ENCODE results near the gene MGAT5. TPM values are rescaled to one million over a fixed set of nuclear protein-coding genes. Genes with fewer than 3 reads are reported as not detected.

MGAT5 gene
- total RNA-seq, 4 donors from 2014 or later, result 10.3 to 53.2 (median 27.0) TPM

GRCh38 chr2:134417968-134418582, 164.2 kb downstream of the MGAT5 start:
- DNase-seq, result no peak
- intact Hi-C loops (cut with DNase I; ENCODE audit: low total_unique reads), result no loop called here
- Histone ChIP-seq H3K27ac (no peak overlapping the region), H3K36me3 (no peaks in the 10 kb centered on the region), H3K9me3 (no peaks in the 10 kb centered on the region), H3K4me3 (no peak overlapping the region), H3K4me1 (no peaks in the 10 kb centered on the region), H3K27me3 (no peaks in the 10 kb centered on the region)
- TF ChIP-seq, protein P1, sequence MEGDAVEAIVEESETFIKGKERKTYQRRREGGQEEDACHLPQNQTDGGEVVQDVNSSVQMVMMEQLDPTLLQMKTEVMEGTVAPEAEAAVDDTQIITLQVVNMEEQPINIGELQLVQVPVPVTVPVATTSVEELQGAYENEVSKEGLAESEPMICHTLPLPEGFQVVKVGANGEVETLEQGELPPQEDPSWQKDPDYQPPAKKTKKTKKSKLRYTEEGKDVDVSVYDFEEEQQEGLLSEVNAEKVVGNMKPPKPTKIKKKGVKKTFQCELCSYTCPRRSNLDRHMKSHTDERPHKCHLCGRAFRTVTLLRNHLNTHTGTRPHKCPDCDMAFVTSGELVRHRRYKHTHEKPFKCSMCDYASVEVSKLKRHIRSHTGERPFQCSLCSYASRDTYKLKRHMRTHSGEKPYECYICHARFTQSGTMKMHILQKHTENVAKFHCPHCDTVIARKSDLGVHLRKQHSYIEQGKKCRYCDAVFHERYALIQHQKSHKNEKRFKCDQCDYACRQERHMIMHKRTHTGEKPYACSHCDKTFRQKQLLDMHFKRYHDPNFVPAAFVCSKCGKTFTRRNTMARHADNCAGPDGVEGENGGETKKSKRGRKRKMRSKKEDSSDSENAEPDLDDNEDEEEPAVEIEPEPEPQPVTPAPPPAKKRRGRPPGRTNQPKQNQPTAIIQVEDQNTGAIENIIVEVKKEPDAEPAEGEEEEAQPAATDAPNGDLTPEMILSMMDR (IDR thresholded peaks at IDR 0.05), result no peak
- TF ChIP-seq POLR2A (IDR thresholded peaks at IDR 0.05), result no peak

- H3K27me3 ChIP-seq, result no peaks in the 10 kb centered on the region
- no peaks in the 10 kb centered on the region for H3K9me3 ChIP-seq
- intact Hi-C loops (cut with DNase I; ENCODE audit: low total_unique reads), result no loop called here
- no peak for DNase-seq
- no peaks in the 10 kb centered on the region for H3K4me1 ChIP-seq
- no peak overlapping the region for H3K27ac ChIP-seq
- H3K4me3 ChIP-seq, result no peak overlapping the region
- TF ChIP-seq, protein P1 (IDR thresholded peaks at IDR 0.05), result no peak
- TF ChIP-seq POLR2A (IDR thresholded peaks at IDR 0.05), result no peak
- H3K36me3 ChIP-seq, result no peaks in the 10 kb centered on the region
Measured at GRCh38 chr2:134420259-134420658, 166.4 kb downstream of the MGAT5 start.

DNA sequence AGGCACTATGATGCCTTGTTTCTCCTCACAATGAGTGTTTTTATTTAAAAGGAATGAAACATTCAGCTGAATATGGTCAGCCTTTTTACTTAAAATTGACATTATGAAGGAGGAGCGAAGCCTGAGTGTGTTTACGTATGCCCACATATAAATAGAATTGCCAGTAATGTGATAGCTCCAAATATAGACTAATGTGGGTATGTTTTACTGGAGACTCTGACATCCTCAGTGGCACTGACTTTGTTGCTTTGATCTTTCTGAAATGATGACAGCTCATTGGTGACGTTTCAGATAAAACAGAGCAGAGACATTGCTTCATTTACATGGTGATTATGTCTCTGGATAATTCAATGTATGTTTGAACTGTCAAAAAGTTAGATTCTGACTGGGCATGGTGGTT, 167.0 kb downstream of the MGAT5 start:
- no peak for TF ChIP-seq POLR2A (IDR thresholded peaks at IDR 0.05)
- TF ChIP-seq, protein P1 (IDR thresholded peaks at IDR 0.05), result no peak
- Histone ChIP-seq H3K4me3 (no peak overlapping the region), H3K9me3 (no peaks in the 10 kb centered on the region), H3K27ac (no peak overlapping the region), H3K27me3 (no peaks in the 10 kb centered on the region), H3K4me1 (no peaks in the 10 kb centered on the region), H3K36me3 (no peaks in the 10 kb centered on the region)
- intact Hi-C loops (cut with DNase I; ENCODE audit: low total_unique reads), result no loop called here
- no peak for DNase-seq

GRCh38 chr2:134421556-134422328, 167.9 kb downstream of the MGAT5 start:
- H3K4me3 ChIP-seq, result no peak overlapping the region
- H3K27me3 ChIP-seq, result no peaks in the 10 kb centered on the region
- no peaks in the 10 kb centered on the region for H3K9me3 ChIP-seq
- TF ChIP-seq POLR2A (IDR thresholded peaks at IDR 0.05), result no peak
- TF ChIP-seq, protein P1 (IDR thresholded peaks at IDR 0.05), result no peak
- no peak overlapping the region for H3K27ac ChIP-seq
- no peaks in the 10 kb centered on the region for H3K4me1 ChIP-seq
- DNase-seq, result no peak
- intact Hi-C loops (cut with DNase I; ENCODE audit: low total_unique reads), result no loop called here
- H3K36me3 ChIP-seq, result no peaks in the 10 kb centered on the region

DNA sequence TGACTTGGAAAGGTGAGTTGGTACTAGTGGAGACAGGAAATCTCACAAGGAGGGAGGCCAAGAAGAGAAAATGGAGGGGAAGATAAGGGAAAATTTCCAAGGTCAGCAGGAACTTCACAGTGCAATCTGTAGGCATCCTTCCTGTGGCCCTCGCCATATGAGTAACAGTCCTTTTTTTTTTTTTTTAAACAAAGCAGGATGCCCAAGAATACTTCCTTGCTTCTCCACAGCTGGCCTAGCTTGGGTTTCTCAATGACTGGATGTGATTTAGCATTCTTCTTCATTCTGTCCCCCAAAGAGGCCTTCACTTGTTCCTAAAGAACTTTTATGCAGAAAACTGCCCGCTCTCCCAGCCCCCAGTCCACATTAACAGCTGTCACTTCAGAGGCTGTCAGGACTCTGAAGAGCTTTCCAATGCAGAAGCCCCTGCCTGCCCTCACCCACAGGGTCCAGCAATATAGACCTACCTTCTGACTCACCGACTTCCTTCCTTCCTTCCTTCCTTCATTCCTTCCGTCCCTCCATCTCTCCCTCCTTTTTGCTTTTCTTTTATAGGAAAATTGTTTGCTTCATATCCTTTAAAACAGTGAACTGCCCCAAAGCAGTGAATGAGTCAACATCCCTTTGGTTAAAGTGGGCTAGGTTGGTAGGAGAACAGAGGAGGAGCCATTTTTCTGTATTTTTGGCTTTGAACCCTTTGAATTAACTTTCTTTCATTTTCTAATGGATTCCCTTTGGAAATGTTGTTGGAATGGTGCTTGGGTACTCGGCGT, 172.0 kb downstream of the MGAT5 start:
- TF ChIP-seq, protein P1 (IDR thresholded peaks at IDR 0.05), result no peak
- no peak for TF ChIP-seq POLR2A (IDR thresholded peaks at IDR 0.05)
- no peak for DNase-seq
- Histone ChIP-seq H3K9me3 (no peaks in the 10 kb centered on the region), H3K27ac (no peak overlapping the region), H3K36me3 (no peaks in the 10 kb centered on the region), H3K4me3 (no peak overlapping the region), H3K27me3 (no peaks in the 10 kb centered on the region), H3K4me1 (no peaks in the 10 kb centered on the region)
- intact Hi-C loops (cut with DNase I; ENCODE audit: low total_unique reads), result no loop called here

Measured in uterus (tissue), 4 donors.